Heart left ventricle (tissue), 16 donors: ENCODE data around the gene NTPCR. TPM values are rescaled to one million over a fixed set of nuclear protein-coding genes. Genes with fewer than 3 reads are reported as not detected.
A peak's percentile ranks its signal among the peaks of the same experiment; 100 is the strongest.

Experiments
- ATAC-seq, 4 donors: fragments of 200-7000 bp; cut with Tn5 transposase; one replicate each; pipeline ENCODE4 v1.9.1; 2020 to 2022; ENCODE audit warnings: moderate library complexity in 4 of 4, mild to moderate bottlenecking in 3 of 4, moderate number of reproducible peaks in 1 of 4
- DNase-seq, 5 donors: peaks; one replicate each; pipeline ENCODE4 v3.0.0-alpha.2; 2020
- H3K27ac ChIP-seq, 12 donors: fragments of 200-600 bp; sonication (generic) in 4 of 12; one replicate each; pipeline versions ENCODE4 v1.5.0 to v1.8.0; 2016 to 2022; ENCODE audit warnings: mild to moderate bottlenecking in 2 of 12
- H3K27me3 ChIP-seq, 9 donors: fragments of 200-600 bp; sonication (generic) in 2 of 9; one replicate each; pipeline versions ENCODE4 v1.5.1 to v1.8.0; 2016 to 2022; ENCODE audit warnings: mild to moderate bottlenecking in 3 of 9
- H3K36me3 ChIP-seq, 9 donors: fragments of 200-600 bp; sonication (generic) in 2 of 9; one replicate each; pipeline versions ENCODE4 v1.5.0 to v1.8.0; 2018 to 2022; ENCODE audit warnings: mild to moderate bottlenecking in 2 of 9
- H3K4me1 ChIP-seq, 12 donors: fragments of 200-600 bp; sonication (generic) in 4 of 12; one replicate each; pipeline versions ENCODE4 v1.5.0 to v1.8.0; 2016 to 2022; ENCODE audit warnings: mild to moderate bottlenecking in 3 of 12
- H3K4me3 ChIP-seq, 12 donors: fragments of 200-600 bp; sonication (generic) in 4 of 12; one replicate each; pipeline versions ENCODE4 v1.5.0 to v1.8.0; 2017 to 2022; ENCODE audit warnings: mild to moderate bottlenecking in 9 of 12, moderate library complexity in 4 of 12
- H3K9me3 ChIP-seq, 12 donors: fragments of 200-600 bp; sonication (generic) in 4 of 12; one replicate each; pipeline versions ENCODE4 v1.5.0 to v1.8.0; 2016 to 2022; ENCODE audit warnings: mild to moderate bottlenecking in 1 of 12
- CTCF ChIP-seq, 12 donors: fragments of 200-600 bp; sonication (generic) in 4 of 12; IDR thresholded peaks; one replicate each; pipeline versions ENCODE4 v1.5.0 to v1.8.0; 2018 to 2022; ENCODE audit warnings: antibody characterized with exemption in 12 of 12, mild to moderate bottlenecking in 5 of 12
- POLR2A ChIP-seq, 2 donors: fragments of 450-650 bp; IDR thresholded peaks; one replicate each; pipeline ENCODE4 v1.6.1; 2017; ENCODE audit warnings: antibody characterized with exemption in 2 of 2, mild to moderate bottlenecking in 2 of 2, moderate library complexity in 2 of 2
- WGBS, 4 donors: extraction: QIAGEN DNeasy Blood & Tissue Kit in 2 of 4; methylation state at CpG; one replicate each; pipeline versions ENCODE4 v1.1.5 to v1.1.7; 2013 to 2018; 5-methylcytosine and 5-hydroxymethylcytosine counted together
- intact Hi-C, 10 donors: fragments of 100-400 bp; cut with DNase I; formaldehyde crosslinking; loops; one replicate each; pipeline versions ENCODE4 v1.11.1 to v1.14.2; 2022
- polyA plus RNA-seq, 2 donors: library from polyadenylated mRNA; stranded (reverse); fragments of 200-250 nt; gene quantifications; one replicate each; pipeline ENCODE4 v1.2.3, GENCODE V29; 2013
- total RNA-seq, 9 donors: library from RNA; depleted of rRNA in 2 of 9; stranded (reverse); fragments of >200 nt in 2 of 9; fragmentation: NEBNext Ultra II Directional in 3 of 9; extraction: Animal tissue kit (Norgen Biotek cat#: 25700) in 3 of 9; gene quantifications; one replicate each; pipeline versions ENCODE4 v1.1.0 to v1.2.4, GENCODE V29; 2016 to 2023
- donor health status: ischemic (EF 13 %, LVEDD 7.1; RV severe dilation, severe dysfunction).
- donor health status: healthy with polysubstance abuse.
- donor health status: DM: no; HTN: yes; CAD: no.
- donor health status: DM: no; HTN: no; CAD: no.
- donor health status: ischemic (EF 25% LVEDD 6.9; RV normal size, moderate dysfunction).
- donor health status: ischemic (EF 25% LVEDD 5.7; RV mildly dilated, moderate dysfunction).
- donor health status: healthy.
- donor health status: DM: yes; HTN: yes; CAD: no.
- donor health status: ischemic (EF 35%, LVEDD 5.7; RV mildly dilated, moderate dysfunction).
- donor health status: nonischemic (EF 11% LVEDD 7.7; RV severe dilation, severe dysfunction).
- donor health status: DM: yes; HTN: yes; CAD: no.
- donor health status: PGD.
- donor health status: ischemic (EF 29% LVEDD 5.4; RV normal size, mild dysfunction).
- donor health status: nonischemic (EF 23%, LVEDD 6.1; RV moderate dilation, normal function).

The NTPCR gene
- total and polyA plus RNA-seq, 11 donors, result 29.6 to 81.8 (median 57.8) TPM

DNA sequence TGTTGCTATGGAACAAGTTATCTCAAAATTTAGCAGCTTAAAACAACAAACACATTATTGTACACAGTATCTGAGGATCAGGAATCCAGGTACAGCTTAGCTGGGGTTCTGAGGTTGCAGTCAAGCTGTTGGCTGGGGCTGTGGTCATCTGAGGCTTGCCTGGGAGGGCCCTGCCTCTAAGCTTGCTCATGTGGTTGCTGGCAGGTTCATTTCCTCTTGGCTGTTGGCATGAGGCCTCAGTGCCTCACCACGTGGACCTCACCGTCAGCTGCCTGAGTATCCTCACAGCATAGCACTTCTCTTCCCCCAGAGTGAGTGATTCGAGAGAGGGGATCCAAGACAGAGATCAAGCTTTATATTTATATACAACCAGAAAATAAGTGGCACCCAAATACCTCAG, 18.6 kb downstream of the NTPCR start:
- DNase-seq, result peak in 3 of 5 donors; percentile 51 to 79 (median 65)
- Histone ChIP-seq H3K9me3 (peaks cover 0 to 11% (median 4%) of the 10 kb centered on the region in 12 donors), H3K4me3 (no peak overlapping the region), H3K27ac (peak overlapping the region in 1 of 12 donors; percentile 2), H3K27me3 (no peaks in the 10 kb centered on the region), H3K4me1 (peaks cover 0 to 49% (median 20%) of the 10 kb centered on the region in 12 donors), H3K36me3 (peaks cover 0 to 59% (median 47%) of the 10 kb centered on the region in 9 donors)
- WGBS, 4 donors, result 18 to 35% (median 21%) methylated on average over 3 of the region's 3 CpGs
- no peak for TF ChIP-seq CTCF (IDR thresholded peaks at IDR 0.05)
- no peak for TF ChIP-seq POLR2A (IDR thresholded peaks at IDR 0.05)
- peak in 3 of 4 donors; percentile 83 to 89 (median 87) for ATAC-seq
- intact Hi-C loops, result loop anchor here in 4 of 10 donors (5.0 to 10.0 kb wide), 3 partner anchors 164 to 334 kb away; partner anchors contain the start of genes SIPA1L2 (in 2 of the 4) and MAP10 (in 1 of the 4)

DNA sequence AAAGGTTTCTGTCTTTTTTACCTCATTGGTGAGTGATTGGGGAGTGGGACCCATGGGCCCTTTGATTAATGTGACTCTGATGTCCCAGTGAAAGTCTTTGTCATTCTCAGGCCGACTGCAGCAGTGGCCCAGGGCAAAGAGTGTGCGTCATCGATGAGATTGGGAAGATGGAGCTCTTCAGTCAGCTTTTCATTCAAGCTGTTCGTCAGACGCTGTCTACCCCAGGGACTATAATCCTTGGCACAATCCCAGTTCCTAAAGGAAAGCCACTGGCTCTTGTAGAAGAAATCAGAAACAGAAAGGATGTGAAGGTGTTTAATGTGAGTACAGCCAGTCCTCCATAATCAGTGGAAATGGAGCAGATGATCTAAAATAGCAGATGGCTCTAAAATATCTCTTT, 19.4 kb downstream of the NTPCR start:
- Histone ChIP-seq H3K4me3 (no peak overlapping the region), H3K27ac (peak overlapping the region in 1 of 12 donors; percentile 2), H3K4me1 (peaks cover 0 to 41% (median 16%) of the 10 kb centered on the region in 12 donors), H3K36me3 (peaks cover 0 to 63% (median 47%) of the 10 kb centered on the region in 9 donors), H3K27me3 (no peaks in the 10 kb centered on the region), H3K9me3 (peaks cover 0 to 15% (median 8%) of the 10 kb centered on the region in 12 donors)
- WGBS, 4 donors, result 47 to 67% (median 62%) methylated on average over 5 of the region's 5 CpGs
- ATAC-seq (peak in 2 of 4 donors; percentile 25 to 38), DNase-seq (peak in 1 of 5 donors; percentile 21)
- TF ChIP-seq CTCF (IDR thresholded peaks at IDR 0.05) (no peak), POLR2A (IDR thresholded peaks at IDR 0.05) (no peak)
- intact Hi-C loops, result loop anchor here in 4 of 10 donors (5.0 to 10.0 kb wide), 3 partner anchors 165 to 335 kb away; partner anchors contain the start of genes SIPA1L2 (in 2 of the 4) and MAP10 (in 1 of the 4)

- intact Hi-C loops, result no loop called here
- no peak for TF ChIP-seq CTCF (IDR thresholded peaks at IDR 0.05)
- no peak for TF ChIP-seq POLR2A (IDR thresholded peaks at IDR 0.05)
- Histone ChIP-seq H3K27ac (no peak overlapping the region), H3K4me1 (peaks cover 0 to 40% (median 13%) of the 10 kb centered on the region in 12 donors), H3K9me3 (peaks cover 0 to 15% (median 8%) of the 10 kb centered on the region in 12 donors), H3K4me3 (no peak overlapping the region), H3K27me3 (no peaks in the 10 kb centered on the region), H3K36me3 (peaks cover 0 to 69% (median 47%) of the 10 kb centered on the region in 9 donors)
- 72 to 93% (median 86%) methylated on average over 4 of the region's 4 CpGs for WGBS, 4 donors
- DNase-seq (no peak), ATAC-seq (no peak)
Measured at GRCh38 chr1:232970508-232970907, 20.1 kb downstream of the NTPCR start.

DNA sequence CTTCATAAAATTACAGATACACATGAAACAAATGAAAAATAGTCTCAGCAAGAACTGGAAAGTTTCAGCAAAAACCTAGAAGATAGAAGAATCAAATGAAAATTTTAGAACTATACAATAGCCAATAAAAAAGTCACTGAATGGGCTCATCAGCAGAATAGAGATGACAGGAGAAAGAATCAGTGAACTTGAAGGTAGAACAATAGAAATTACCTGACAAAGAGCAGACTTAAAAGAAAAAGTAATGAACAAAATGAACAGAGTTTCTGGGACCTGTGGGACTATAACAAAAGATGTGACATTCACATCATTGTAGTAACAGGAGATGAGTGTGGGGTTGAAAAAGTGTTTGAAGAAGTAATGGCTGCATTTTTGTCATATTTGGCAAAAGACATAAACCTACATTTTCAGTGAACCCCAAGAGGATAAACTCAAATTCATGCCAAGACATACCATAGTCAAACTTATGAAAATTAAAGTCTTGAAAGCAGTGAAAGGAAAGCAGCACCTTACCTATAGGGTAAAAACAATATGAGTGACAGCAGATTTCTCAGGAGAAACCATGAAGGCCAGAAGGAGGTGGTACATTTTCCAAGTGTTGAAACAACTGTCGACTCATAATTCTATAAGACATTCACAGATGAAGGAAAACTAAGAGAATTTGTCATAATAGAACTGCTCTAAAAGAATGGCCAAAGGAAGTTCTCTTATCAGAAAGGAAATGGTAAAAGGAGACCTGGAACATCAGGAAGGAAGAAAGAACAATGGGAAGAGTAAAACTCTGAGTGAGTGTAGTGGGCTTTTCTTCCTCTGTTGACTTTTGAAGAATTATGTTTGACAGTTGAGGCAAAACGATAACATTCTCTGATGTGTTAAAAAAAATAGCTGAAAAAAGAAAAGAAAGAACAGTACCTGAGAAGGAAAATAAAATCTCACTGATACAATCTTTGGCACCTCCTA, 23.5 kb downstream of the NTPCR start:
- Histone ChIP-seq H3K9me3 (peaks cover 0 to 15% (median 8%) of the 10 kb centered on the region in 12 donors), H3K36me3 (peaks cover 0 to 76% (median 44%) of the 10 kb centered on the region in 9 donors)

More for the DNA sequence above, 23.5 kb downstream of the NTPCR start:
- Histone ChIP-seq H3K27ac (no peak overlapping the region), H3K27me3 (no peaks in the 10 kb centered on the region), H3K4me1 (peaks cover 0 to 25% (median 8%) of the 10 kb centered on the region in 12 donors), H3K4me3 (no peak overlapping the region)
- WGBS, 4 donors, result 59 to 78% (median 71%) methylated on average over 2 of the region's 2 CpGs
- DNase-seq (no peak), ATAC-seq (no peak)
- no peak for TF ChIP-seq CTCF (IDR thresholded peaks at IDR 0.05)
- TF ChIP-seq POLR2A (IDR thresholded peaks at IDR 0.05), result no peak
- intact Hi-C loops, result no loop called here
